Natural killer cell (primary cell): ENCODE measurements around the gene C1orf167. TPM values are rescaled to one million over a fixed set of nuclear protein-coding genes. Genes with fewer than 3 reads are reported as not detected.

Source experiments
- ATAC-seq, 3 donors: fragments of 150-1000 bp in 2 of 3; fragments of 200-7000 bp in 1 of 3; cut with Tn5 transposase; 1 replicate in 1 of 3; 2 replicates in 2 of 3; pipeline ENCODE4 v1.10.0; 2021; ENCODE audit warnings: mild to moderate bottlenecking in 2 of 3, moderate library complexity in 2 of 3
- DNase-seq, 2 donors: peaks; one replicate each; pipeline versions ENCODE4 v3.0.0 to v3.0.0-alpha.2; 2013 to 2021; ENCODE audit warnings: mixed read lengths in 1 of 2
- H3K27ac ChIP-seq: one replicate; pipeline ENCODE4 v1.5.1; 2013; ENCODE audit warnings: mild to moderate bottlenecking, low read length
- H3K27me3 ChIP-seq: one replicate; pipeline ENCODE4 v1.6.1; 2013; ENCODE audit warnings: low read length; ENCODE audit not compliant: control insufficient read depth, insufficient read depth
- H3K36me3 ChIP-seq: one replicate; pipeline ENCODE4 v1.6.1; 2013; ENCODE audit warnings: low read length; ENCODE audit not compliant: control insufficient read depth, insufficient read depth
- H3K4me1 ChIP-seq: one replicate; pipeline ENCODE4 v1.6.1; 2013; ENCODE audit warnings: low read length; ENCODE audit not compliant: control insufficient read depth, insufficient read depth
- H3K4me3 ChIP-seq: one replicate; pipeline ENCODE4 v1.5.1; 2013; ENCODE audit warnings: low read length
- H3K9me3 ChIP-seq: one replicate; pipeline ENCODE4 v1.6.1; 2013; ENCODE audit warnings: low read length; ENCODE audit not compliant: control insufficient read depth, insufficient read depth
- H3K27ac Mint-ChIP-seq, 2 donors: one replicate each; pipeline ENCODE4 v1.8.0; 2022; ENCODE audit warnings: mild to moderate bottlenecking in 2 of 2, mixed read lengths in 2 of 2, moderate library complexity in 1 of 2
- H3K27me3 Mint-ChIP-seq, 2 donors: one replicate each; pipeline ENCODE4 v1.8.0; 2022; ENCODE audit warnings: low read depth in 2 of 2, mixed read lengths in 2 of 2
- H3K36me3 Mint-ChIP-seq: one replicate; pipeline ENCODE4 v1.8.0; 2022; ENCODE audit warnings: mixed read lengths
- H3K4me1 Mint-ChIP-seq, 2 donors: one replicate each; pipeline ENCODE4 v1.8.0; 2022; ENCODE audit warnings: mixed read lengths in 2 of 2
- H3K4me3 Mint-ChIP-seq: one replicate; pipeline ENCODE4 v1.8.0; 2022; ENCODE audit warnings: mild to moderate bottlenecking, moderate library complexity, mixed read lengths
- H3K9me3 Mint-ChIP-seq, 2 donors: one replicate each; pipeline ENCODE4 v1.8.0; 2022; ENCODE audit warnings: mixed read lengths in 2 of 2
- WGBS: methylation state at CpG from one replicate; pipeline ENCODE4 v1.1.7; 2013; ENCODE audit warnings: missing lambda C conversion rate; ENCODE audit not compliant: insufficient coverage; 5-methylcytosine and 5-hydroxymethylcytosine counted together
- intact Hi-C: fragments of 100-400 bp; cut with micrococcal nuclease; formaldehyde crosslinking; loops from one replicate; pipeline ENCODE4 v1.14.2; 2022
- total RNA-seq, 4 donors: library from RNA; stranded (reverse); fragments of 120-200 nt in 1 of 4; gene quantifications; one replicate each; pipeline versions ENCODE4 v1.2.3 to v1.2.4, GENCODE V29; 2013 to 2022
- TF ChIP-seq, protein P1 (sequence below): fragments of 200-600 bp; IDR thresholded peaks from one replicate; pipeline ENCODE4 v1.8.0; 2022; ENCODE audit warnings: antibody characterized with exemption

C1orf167 gene
- total RNA-seq, 3 donors from 2014 or later (not counting 1 experiment from before 2014, with no cell fraction given), result 0.15 TPM; not detected in 2

DNA sequence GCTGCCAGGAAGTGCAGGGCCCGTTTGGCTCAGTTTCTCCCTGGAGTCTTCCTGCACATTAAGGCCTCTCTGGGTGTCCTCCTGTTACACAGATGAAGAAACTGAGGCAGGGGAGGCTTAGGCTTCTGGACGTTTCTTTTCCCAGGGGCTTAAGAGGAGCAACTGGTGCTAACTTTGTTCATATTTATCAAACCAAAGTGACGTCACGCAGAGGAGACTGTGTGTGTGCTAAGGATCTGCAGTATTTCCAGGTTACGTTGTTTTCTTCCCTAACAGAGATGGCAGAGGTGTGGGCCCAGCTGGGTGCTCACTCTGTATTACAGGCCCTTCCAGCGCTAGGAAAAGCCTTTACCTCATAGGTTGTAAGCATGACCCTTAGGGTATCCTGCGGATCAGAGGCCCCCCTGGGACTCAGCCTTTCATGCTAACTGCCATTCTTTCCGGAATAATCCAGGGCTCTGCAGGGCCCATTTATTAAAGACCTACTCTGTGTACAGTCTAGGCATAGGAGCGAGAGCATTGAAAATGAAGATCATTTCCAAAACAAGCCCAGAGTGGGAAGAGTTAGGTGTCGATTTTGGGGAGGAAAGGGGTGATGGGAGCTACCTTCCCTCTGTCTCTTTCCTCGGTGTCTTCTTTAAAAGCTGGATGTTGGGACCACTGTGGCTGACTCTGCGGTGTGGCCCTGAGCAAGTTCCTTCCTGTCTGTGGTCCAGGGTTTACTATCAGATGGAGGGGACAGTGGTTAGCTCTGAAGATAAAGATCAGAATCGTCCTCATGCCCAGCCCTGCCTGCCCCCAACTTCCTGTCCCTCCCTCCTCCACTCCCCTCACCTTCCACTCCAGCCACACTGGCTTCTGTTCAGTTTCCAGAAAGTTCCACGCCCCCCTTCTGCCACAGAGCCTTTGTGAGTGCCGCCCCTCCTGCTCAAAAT is 21.5 kb upstream of the C1orf167 start:
- DNase-seq, result peak in 1 of 2 donors; percentile 53
- Mint-ChIP-seq H3K36me3 (no peaks in the 10 kb centered on the region), H3K27ac (peak overlapping the region; percentile 87 to 98), H3K4me3 (peak overlapping the region; percentile 68), H3K27me3 (no peaks in the 10 kb centered on the region), H3K4me1 (peaks cover 71 to 89% of the 10 kb centered on the region in 2 donors), H3K9me3 (no peaks in the 10 kb centered on the region)
- WGBS, result 19% methylated on average over 15 of the region's 15 CpGs
- Histone ChIP-seq H3K36me3 (peaks cover 2% of the 10 kb centered on the region), H3K4me3 (no peak overlapping the region), H3K9me3 (no peaks in the 10 kb centered on the region), H3K27ac (peak overlapping the region; percentile 22), H3K27me3 (no peaks in the 10 kb centered on the region), H3K4me1 (peaks cover 75% of the 10 kb centered on the region)
- peak; percentile 30 to 70 (median 43) for ATAC-seq
- TF ChIP-seq, protein P1, sequence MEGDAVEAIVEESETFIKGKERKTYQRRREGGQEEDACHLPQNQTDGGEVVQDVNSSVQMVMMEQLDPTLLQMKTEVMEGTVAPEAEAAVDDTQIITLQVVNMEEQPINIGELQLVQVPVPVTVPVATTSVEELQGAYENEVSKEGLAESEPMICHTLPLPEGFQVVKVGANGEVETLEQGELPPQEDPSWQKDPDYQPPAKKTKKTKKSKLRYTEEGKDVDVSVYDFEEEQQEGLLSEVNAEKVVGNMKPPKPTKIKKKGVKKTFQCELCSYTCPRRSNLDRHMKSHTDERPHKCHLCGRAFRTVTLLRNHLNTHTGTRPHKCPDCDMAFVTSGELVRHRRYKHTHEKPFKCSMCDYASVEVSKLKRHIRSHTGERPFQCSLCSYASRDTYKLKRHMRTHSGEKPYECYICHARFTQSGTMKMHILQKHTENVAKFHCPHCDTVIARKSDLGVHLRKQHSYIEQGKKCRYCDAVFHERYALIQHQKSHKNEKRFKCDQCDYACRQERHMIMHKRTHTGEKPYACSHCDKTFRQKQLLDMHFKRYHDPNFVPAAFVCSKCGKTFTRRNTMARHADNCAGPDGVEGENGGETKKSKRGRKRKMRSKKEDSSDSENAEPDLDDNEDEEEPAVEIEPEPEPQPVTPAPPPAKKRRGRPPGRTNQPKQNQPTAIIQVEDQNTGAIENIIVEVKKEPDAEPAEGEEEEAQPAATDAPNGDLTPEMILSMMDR, result no peak
- intact Hi-C loops, result no loop called here

DNA sequence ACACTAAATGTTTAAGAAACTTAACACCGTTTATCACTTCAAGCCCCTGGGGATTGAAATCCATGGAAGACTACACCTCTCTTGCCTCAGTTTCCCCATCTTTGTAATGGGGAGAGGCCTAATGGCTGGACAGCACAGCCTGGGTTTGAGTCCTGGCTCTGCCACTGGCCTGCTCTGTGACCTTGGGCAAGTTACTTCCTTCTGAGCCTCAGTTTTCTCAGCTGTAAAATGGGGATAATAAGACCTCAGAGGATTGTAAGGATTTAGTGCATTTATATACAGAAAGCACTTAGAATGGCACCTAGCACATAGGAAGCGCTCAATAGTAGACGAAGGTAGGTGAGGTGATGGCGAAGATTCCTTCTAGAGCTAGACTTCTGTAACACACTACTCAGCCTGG is 20.5 kb upstream of the C1orf167 start:
- no peak for DNase-seq
- Mint-ChIP-seq H3K27ac (peak overlapping the region; percentile 87 to 98), H3K4me1 (peaks cover 77 to 89% of the 10 kb centered on the region in 2 donors), H3K4me3 (peak overlapping the region; percentile 68), H3K36me3 (peaks cover 7% of the 10 kb centered on the region), H3K9me3 (no peaks in the 10 kb centered on the region), H3K27me3 (no peaks in the 10 kb centered on the region)
- Histone ChIP-seq H3K27ac (peak overlapping the region; percentile 22), H3K36me3 (peaks cover 10% of the 10 kb centered on the region), H3K4me1 (peaks cover 67% of the 10 kb centered on the region), H3K27me3 (no peaks in the 10 kb centered on the region), H3K9me3 (no peaks in the 10 kb centered on the region), H3K4me3 (no peak overlapping the region)
- intact Hi-C loops, result no loop called here
- 83% methylated on average over 4 of the region's 4 CpGs for WGBS
- TF ChIP-seq, protein P1, result no peak
- ATAC-seq, result no peak

DNA sequence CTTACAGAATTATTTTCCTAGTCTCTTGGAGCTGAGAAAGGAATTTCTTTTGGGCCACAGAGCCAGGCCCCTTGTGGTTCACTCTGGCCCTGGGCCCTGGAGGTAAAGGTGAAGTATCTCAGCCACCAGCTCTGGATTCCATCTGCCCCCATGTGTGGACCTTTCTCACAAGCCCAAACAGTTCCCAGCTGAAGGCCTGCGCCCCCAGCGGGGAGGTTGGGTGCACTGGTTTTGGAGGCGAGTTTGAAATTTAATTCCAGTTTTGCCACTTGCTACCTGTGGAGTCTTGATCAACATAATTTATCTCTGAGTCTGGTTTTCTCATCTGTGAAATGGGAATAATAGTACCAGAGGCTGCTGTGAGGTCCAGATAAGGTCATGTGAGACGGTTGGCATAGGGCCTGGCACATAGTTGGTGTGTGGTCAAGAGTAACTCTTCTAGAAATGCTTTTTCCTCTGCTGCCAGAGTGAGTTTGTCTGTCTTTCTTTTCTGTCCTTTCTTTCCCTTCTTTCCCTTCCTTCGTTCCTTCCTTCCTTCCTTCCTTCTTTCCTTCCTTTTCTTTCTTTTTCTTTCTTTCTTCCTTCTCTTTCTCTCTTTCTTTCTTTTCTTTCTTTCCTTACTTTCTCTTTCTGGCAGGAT is 20.0 kb upstream of the C1orf167 start:
- peaks cover 78 to 89% of the 10 kb centered on the region in 2 donors for H3K4me1 Mint-ChIP-seq
- H3K27ac Mint-ChIP-seq, result peak overlapping the region; percentile 87 to 98
- H3K36me3 ChIP-seq, result peaks cover 14% of the 10 kb centered on the region
- H3K36me3 Mint-ChIP-seq, result peaks cover 13% of the 10 kb centered on the region
- no peak overlapping the region for H3K27ac ChIP-seq
- H3K27me3 Mint-ChIP-seq, result no peaks in the 10 kb centered on the region
- H3K9me3 ChIP-seq, result no peaks in the 10 kb centered on the region
- H3K4me1 ChIP-seq, result peaks cover 62% of the 10 kb centered on the region
- H3K4me3 ChIP-seq, result no peak overlapping the region
- ATAC-seq, result no peak
- H3K27me3 ChIP-seq, result no peaks in the 10 kb centered on the region
- intact Hi-C loops, result no loop called here
- H3K9me3 Mint-ChIP-seq, result no peaks in the 10 kb centered on the region
- DNase-seq, result no peak
- WGBS, result 93% methylated on average over 5 of the region's 5 CpGs
- TF ChIP-seq, protein P1, result peak; percentile 12
- H3K4me3 Mint-ChIP-seq, result peak overlapping the region; percentile 68
